Inflammatory macrophage treated with lipopolysaccharide for 4 hours (primary cell): ENCODE results near the gene PHTF2.
"Not testable (repeated sequence)": the region's sequence is repeated elsewhere in the genome, so short reads cannot be mapped to it uniquely, and the experiment has no call there.

Experiments
- DNase-seq: peaks from one replicate; pipeline ENCODE4 v3.0.0-alpha.2; 2020

The PHTF2 gene

DNA sequence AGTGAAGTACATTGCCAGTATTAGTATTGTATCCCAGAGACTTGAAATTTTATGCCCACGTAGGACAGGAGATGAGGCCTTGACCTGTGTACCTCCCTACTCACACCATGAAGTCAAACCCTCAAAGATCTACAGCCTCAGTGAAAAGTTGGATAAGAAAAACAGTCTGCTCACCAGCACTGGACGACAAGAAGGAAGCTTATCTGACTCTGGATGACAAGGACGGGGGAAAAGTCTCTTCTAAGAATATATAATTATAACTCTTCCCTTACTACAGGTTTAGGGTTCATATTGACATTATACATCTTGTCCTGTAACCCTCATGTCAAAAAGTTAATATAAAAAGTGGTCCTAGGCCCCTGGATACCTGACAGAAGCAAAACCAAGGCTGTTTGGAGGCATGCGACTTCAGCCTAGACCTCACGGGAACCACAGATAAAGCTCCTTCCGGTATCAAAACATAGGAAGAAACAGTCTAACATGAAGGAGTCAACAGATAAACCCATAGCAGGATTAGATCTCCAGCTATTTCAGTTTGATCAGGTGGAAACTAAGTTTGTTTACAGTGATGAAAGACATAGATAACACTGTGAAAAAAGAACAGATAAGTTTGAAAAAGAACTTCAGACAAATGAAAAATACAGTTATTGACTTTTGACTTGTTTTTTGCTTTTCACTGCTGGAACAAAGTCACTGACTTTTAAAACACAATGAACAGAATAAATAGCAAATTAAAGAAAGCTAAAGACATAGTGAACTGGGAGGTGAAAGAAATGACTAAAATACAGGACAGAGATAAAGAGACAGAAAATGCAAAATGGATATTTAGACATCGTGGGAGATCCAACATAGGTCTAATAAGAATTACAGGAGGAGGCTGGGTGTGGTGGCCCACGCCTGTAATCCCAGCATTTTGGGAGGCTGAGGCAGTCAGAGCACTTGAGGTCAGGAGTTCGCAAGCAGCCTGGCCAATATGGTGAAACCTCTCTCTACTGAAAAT lies 145.9 kb downstream of the PHTF2 start:
- no peak for DNase-seq

DNA sequence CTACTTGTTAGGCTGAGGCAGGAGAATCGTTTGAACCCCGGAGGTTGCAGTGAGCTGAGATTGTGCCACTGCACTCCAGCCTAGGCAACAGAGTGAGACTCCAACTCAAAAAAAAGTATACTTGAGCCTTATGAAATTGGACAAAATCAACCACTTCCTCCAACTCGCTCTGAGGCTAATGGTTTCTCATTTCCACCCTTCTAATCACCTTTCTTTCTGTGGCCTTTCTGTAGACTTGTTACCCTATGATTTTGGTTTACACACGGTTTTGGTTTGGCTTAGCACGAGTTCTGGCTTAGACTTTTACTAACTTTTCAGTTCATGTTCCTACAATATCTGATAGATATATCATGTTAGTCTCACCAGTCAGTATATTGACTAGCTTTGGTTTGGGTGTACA lies 152.0 kb downstream of the PHTF2 start:
- DNase-seq, result no peak

DNA sequence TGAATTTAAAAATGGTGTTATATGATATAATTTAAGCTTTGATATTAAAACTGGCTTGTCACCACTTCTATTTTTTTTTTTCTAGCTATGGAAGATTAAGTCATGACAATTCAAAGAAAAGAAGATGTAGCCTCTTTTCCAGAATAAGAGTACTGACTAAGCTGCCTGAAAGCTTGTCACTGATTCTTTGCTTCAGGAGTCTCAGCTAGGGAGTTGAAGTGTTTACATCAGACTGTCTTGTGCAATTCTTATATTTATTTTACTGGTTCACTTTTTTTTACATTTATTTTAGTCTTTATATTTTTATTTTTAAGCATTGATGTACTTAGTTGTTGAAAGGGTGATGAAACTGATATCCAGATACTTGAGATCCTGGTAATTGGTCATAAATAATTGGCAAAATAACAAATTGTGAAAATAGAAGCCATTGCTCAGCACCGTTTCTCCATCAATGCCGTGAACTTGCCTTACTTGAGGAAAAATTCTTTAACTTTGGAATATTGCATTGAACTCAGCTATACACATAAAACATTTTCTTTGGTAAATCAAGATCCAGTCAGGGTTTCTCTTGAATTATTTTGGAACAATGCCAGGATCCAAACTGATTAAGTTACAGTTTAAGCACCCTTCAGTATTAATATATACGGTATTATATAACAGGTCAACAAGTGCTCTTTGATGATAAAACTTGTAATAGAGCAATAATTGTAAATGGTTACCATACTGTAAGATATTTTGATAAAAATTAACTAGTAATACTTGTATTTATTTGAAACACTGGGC lies 156.4 kb downstream of the PHTF2 start:
- no peak for DNase-seq

DNA sequence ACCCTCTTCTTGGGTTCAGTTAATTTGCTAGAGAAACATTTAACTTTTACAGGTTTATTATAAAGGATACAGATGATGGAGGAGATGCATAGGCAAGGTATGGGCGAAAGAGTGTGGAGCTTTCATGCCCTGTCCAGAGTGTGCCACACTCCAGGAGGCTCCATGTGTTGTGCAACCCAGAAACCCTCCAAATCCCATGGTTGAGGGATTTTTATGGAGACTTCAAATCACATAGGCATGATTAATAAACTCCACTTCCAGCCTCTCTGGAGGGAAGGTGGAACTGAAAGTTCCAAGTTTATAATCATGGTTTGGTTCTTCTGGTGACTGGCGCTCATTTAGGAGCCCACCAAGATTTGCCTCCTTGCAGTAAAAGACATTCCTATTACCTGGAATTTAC lies 159.9 kb downstream of the PHTF2 start:
- no peak for DNase-seq

DNA sequence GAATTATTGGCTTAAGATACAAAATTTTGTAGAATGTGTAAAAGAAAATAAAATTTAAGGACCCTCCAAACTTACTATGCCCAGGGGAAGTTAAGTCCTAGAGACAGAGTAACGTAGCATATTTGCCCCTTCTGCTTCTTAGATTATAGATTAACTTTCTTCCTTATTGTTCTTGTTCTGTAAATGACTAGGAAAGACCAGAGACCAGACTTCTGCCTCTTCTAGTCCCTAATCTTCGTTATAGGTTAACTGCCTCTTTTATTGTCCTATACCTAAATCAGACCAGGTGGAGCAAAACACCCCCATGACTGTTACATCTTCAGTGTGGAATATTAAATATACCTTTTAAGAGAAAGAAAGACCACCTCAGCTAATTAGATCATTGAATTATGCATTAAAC lies 160.5 kb downstream of the PHTF2 start:
- DNase-seq, result no peak

DNA sequence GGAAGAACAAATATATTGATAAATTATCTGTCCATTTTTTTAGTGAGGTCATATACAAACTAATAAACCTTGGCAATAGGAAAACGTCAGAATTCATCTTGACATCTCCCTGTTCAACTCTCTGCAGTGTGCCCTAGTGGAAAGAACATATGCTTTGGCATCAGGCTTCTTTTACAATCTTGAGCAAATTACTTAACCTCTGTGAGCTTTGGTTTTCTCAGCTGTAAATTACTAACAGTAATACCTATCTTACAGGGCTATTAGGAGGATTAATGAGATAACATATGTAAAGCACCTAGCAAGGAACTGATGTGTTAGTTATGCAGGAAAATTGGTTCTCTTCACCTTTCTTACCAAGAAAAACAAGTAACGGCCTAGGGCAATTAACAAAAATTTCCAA lies 161.8 kb downstream of the PHTF2 start:
- no peak for DNase-seq

DNA sequence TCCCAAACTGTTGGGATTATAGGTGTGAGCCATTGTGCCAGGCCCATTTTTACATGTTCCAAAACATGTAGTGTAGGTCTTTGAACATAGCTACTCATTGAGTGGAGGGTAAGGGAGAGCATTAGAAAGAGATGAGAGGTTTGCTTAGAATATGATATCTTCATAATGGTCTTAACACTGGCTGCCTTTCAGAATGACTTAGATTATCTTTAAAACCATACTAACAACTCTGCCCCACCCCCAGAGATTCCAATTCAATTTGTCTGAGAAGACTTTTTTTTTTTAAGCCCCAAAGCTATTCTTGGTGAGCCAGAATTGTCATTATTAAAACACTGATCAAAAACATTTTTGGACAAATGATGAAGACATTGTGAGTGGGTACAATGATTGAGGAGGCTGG lies 168.9 kb downstream of the PHTF2 start:
- no peak for DNase-seq

DNA sequence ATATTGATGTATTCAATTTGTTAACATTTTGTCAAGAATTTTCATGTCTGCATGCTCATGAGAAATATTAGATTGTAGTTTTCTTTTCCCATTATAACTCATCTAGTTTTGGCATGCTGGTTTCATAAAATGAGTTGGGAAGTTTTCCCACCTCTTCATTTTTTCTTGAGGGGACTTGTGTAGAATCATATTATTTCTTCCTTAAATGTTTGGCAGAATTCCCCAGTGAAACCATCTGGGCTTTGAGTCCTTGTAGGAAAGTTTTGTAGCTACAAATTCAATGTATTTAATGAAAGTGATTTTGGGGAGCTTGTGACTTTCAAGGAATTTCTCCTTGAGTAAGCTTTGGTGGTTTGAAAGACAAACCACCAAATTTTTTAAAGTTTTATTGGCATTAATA lies 173.2 kb downstream of the PHTF2 start:
- DNase-seq, result no peak

DNA sequence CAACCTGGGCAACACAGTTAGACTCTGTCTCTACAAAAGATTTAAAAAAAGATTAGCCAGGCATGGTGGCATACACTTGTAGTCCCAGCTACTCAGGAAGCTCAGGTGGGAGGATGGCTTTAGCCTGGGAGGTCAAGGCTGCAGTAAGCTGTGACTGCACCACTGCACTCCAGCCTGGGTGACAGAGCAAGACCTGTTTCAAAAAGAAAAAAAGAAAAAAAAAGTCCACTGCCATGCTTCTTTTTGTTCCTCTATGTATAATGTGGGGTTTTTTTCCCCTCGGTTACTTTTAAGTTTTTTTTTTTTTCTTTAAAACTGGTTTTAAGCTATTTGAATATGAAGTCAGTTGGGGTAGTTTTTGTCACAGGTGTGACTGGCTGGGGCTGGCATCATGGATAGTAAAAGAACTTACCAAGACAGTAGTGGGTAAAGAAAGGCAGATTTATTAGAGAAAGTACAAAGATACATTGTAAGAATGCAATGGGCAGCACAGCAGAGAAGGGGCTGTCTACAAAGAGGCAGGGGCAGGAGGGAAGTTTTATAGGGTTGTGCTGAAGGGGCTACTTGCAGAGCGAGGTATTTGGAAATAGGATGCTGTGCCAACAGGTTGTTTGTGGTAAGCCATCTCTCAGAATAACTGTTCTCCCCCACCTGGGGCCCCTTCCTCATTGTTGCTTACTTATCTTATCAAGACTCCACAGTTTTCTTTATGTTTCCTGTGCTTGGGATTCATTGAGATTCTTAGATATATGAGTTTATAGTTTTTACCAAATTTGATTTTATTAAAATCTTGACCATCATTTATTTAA lies 177.3 kb downstream of the PHTF2 start:
- no peak for DNase-seq

DNA sequence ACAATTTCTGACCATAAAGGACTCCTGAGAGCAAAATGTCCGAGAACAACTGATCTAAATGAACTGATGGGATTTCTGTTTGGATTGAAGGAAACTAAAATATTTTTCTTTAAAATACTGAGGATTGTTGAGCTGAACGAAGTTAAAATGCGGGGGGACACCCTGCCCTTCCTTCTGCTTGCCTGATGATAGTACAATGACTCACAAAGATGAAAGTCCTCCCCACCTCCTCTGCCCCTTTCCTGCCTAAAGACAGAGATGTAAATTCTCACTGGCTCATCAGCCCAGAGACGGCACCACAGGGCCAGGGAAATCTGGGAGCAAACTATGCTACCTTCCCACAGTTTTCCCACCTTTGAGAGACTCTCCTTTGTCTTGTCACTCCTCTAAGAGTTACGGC lies 180.6 kb downstream of the PHTF2 start:
- no peak for DNase-seq

DNA sequence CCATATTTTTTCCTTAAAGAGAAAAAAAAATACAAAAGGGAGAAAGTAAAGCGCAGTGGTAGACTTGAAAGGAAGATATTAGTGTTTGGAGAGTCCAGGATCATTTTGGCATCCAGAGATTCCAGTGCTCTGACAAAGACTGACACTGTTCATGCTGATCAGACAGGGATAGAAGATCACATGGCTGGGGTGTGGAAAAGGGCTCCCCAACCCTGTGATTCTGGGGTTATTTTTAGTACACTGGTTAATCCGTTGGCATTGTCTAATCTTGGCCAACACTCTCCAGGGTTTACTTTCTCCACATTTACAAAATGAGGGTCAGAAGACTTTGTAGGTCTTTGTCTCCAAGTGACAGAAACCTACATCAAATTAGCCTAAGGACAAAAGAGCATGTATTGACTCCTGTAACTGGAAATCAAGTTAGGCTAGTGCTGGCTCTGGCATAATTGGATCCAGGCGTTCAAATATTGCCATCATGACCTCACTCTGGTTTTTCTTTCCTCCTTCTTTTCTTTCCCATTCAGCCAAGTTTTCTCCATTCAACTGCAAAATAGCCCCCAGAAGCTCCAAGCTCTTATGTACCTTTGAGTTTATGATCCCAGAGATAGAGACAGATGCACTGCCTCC lies 181.6 kb downstream of the PHTF2 start:
- no peak for DNase-seq

DNA sequence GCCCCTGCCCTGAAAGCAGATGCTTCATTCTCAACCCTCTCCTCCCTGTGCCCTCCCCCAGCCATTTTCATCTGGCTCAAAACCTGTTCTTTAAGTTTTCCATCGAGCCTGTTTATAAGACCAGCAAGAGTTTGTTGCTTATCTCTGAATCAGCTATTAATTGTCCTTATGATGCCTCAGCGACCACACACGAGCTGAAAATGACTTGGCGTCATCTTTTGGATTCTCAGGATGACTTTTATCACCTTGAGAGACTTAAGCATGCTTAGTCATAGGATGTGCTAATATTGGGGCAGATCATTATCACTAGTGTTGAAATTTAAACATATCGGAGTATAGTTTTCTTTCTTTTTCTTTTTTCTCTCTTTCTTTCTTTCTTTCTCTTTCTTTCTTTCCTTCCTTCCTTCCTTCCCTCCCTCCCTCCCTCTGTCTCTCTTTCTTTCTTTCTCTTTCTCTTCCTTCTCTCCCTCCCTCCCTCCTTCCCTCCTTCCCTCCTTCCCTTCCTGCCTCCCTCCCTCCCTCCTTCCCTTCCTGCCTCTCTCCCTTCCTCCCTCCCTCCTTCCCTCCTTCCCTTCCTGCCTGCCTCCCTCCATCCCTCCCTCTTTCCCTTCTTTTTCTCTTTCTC lies 184.5 kb downstream of the PHTF2 start:
- no peak for DNase-seq

DNA sequence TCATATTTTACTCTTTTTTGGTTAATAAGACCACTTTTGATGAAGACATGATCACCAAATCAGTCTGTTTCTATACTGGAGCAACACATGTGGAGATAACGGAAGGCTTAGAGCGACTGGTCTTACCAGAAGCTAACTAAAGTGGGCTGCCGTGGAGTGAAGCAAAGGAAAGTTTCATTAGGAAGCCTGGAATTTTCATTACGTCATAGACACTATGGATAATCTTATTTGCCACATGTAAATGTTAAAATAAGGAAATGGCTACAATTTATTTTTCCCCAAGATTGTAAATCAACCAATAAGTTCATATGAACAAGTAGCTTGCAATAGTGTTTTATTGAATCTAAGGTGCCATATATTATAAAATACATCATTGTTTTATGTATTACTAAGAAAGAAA lies 185.4 kb downstream of the PHTF2 start:
- no peak for DNase-seq

DNA sequence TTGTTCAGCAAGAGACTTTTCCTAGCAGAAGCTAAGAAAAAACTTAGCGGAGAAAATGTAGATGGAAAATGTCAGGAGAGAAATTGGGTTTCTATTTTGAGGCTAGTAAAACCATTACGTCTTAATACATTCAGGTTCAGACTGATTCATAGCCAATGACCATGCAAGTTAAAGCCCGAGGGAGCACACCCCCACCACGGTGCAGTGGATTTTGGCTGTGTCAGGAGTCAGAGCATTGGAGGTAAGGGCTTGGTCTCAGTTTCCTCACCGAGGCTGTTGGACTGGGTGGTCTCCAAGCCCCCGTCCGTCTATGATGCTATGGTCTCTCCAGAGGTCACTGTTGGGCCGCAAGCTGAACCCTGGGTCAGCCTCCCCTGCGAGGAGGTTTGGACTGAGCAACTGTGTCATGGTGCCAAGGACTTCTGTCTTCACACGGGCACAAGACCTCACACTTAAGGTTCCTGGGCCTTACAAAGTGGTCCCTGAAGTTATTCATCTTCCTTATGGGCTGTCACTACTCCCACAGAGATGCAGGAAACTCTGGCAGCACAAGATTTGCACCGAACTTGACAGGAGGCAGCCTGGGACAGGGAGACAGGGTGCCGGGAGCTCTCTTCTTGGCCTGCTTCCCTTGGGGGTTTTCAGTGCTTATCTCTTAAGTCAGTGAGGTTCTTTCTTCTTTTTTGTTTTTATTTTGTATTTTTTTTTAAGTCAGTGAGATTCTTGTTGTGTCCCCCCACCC lies 186.8 kb downstream of the PHTF2 start:
- no peak for DNase-seq

DNA sequence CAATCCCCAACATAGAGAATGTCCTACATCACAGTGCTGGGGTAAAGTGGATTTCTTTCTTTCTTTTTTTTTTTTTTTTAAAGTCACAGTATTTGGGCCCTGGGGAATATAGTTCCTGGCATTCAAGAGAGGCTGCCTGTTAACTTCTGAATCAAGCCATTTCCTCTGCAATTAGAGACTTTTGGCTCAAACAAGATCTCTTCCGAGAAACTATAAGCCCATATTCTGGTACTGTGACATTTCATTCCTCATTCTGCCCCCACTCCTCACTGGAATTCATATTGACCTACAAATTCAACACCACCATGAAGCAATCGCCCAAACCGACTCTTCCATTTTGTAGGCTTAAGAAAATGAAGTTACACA lies 187.4 kb downstream of the PHTF2 start:
- DNase-seq, result no peak

DNA sequence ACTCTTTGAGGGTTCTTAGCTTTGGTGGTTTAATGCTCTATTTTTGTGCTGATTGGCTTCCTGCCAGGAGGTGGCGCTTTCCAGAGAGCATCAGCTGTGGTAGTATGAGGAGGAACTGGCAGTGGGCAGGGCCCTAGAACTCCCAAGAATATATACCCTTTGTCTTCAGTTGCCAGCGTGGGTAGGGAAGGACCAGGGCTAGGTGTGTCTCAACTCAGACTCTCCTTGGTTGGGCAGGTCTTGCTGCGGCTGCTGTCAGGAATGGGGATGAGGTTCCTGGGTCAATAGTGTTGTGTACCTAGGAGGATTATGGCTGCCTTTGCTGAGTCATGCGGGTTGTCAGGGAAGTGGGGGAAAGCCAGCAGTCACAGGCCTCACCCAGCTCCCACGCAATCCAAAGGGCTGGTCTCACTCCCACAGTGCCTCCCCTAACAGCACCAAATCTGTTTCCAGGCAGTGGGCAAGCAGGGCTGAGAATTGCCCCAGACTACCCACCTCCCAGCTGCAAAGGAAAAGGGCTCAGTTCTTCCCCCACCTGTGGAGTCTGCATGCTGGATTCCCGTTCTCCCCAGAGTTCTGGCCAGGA lies 191.5 kb downstream of the PHTF2 start:
- peak; percentile 14 for DNase-seq

DNA sequence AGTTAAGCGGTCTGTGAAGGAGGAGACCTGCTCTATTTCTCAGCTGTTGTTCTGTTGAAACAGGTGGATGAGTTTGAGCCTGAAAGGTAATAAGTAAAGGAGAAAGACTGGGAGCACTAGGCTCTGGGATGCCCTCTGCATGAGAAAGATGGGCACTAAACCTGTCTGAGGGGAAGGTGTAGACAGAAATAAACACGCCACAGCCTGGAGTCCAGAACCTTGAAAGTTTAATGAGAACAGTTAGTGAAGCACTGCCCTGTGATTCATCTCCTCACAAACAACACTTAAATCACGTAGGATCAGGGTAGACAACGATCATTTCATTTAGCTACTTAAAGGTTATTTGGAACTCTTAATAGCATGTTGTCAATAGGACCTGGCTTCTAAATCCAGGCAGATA lies 193.1 kb downstream of the PHTF2 start:
- DNase-seq, result no peak

DNA sequence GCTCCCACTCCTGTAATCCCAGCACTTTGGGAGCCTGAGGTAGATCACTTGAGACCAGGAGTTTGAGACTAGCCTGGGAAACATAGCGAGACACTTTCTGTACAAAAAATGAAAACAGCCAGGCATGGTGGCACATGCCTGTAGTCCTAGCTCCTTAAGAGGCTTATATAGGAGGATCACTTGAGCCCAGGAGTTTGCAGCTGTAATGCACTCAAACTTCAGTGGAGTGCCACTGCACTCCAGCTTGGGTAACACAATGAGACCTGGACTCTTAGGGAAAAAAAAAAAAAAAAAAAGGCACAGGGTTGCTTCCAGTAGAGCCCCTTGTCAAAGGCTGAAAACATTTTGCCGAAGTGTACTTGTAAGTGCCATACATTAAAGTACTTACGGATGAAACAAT lies 195.3 kb downstream of the PHTF2 start:
- no peak for DNase-seq

DNA sequence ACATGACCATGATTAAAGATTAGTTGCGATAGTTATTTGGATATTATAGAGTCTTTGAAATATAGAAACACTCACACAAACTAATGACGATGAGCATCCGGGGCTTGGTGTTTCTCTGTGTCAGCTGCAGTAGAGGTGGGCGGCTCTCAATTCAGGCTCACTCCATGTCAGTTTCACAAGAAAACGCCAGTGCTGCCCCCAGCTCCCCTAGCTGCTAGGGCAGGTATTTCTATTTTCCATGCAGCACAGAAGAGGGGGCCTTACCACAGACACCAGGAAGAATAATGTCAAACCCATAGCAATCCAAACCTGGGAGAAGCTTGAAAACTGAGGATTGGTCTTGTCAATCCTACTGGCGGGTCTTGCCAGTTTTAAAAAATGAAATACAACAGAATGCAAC lies 197.1 kb downstream of the PHTF2 start:
- no peak for DNase-seq

DNA sequence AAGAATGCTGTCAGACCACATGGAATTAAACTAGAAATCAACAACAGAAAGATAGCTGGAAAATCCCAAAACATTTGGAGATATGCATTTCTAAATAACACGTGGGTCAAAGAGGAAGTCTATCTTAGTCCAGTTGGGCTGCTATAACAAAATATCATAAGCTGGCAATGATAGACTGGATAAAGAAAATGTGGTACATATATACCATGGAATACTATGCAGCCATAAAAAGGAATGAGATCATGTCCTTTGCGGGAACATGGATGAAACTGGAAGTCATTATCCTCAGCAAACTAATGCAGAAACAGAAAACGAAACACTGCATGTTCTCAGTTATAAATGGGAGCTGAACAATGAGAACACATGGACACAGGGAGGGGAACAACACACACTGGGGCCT lies 200.6 kb downstream of the PHTF2 start:
- DNase-seq, result not testable (repeated sequence)

DNA sequence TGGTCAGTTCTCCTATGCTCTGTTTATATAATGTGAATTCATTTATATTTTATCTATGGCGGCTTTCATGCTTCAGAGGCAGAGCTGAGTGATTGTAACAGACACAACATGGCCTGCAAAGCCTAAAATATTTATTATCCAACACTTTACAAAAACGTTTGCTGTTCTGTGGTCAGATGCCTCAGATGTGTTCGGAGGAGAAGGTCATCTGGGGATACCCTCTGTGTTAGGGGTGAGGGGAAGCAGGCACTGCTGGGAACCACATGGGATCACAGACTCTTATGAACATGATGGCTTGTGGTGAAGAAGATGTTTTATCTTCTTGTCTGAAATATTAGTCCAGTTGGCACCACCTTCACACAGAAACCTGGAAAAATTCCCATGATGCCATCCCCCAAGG lies 203.4 kb downstream of the PHTF2 start:
- DNase-seq, result no peak
